HEK293T (cell line): Measurements from ENCODE around the gene EIF4E2.

Experiments
- CTCF ChIA-PET: fragments of 350-600 bp; formaldehyde crosslinking; extraction: SDS; loops from one replicate; lab custom pipeline; 2021; ENCODE audit warnings: antibody characterized with exemption, inconsistent platforms; lab: Yijun Ruan, JAX
- POLR2A ChIA-PET: fragments of 350-600 bp; formaldehyde crosslinking; extraction: SDS; loops from one replicate; lab custom pipeline; 2020; ENCODE audit warnings: antibody characterized with exemption, inconsistent platforms; lab: Yijun Ruan, JAX
- DNase-seq: peaks from one replicate; pipeline ENCODE4 v3.0.0; 2012; ENCODE audit warnings: mixed read lengths; ENCODE audit errors: extremely low spot score
- ARNT ChIP-seq: fragments of 450-650 bp; IDR thresholded peaks from 2 replicates; pipeline ENCODE4 v1.6.1; 2017; ENCODE audit warnings: mild to moderate bottlenecking
- BHLHE40 ChIP-seq: fragments of 450-650 bp; IDR thresholded peaks from 2 replicates; pipeline ENCODE4 v1.6.1; 2016; ENCODE audit warnings: mild to moderate bottlenecking, moderate library complexity, borderline replicate concordance
- CTBP1 ChIP-seq: fragments of 450-650 bp; IDR thresholded peaks from 2 replicates; pipeline ENCODE4 v1.6.1; 2016; ENCODE audit warnings: borderline replicate concordance
- ELF4 ChIP-seq: fragments of 450-650 bp; IDR thresholded peaks from 2 replicates; pipeline ENCODE4 v1.6.1; 2017; ENCODE audit warnings: antibody characterized with exemption
- FOXA1 ChIP-seq: fragments of 450-650 bp; IDR thresholded peaks from 2 replicates; pipeline ENCODE4 v1.6.1; 2016; ENCODE audit warnings: mild to moderate bottlenecking
- FOXK2 ChIP-seq: fragments of 450-650 bp; IDR thresholded peaks from 2 replicates; pipeline ENCODE4 v1.6.1; 2016; ENCODE audit warnings: mild to moderate bottlenecking
- FOXM1 ChIP-seq: fragments of 450-650 bp; IDR thresholded peaks from 2 replicates; pipeline ENCODE4 v1.6.1; 2017; ENCODE audit warnings: mild to moderate bottlenecking, borderline replicate concordance
- HDGF ChIP-seq: fragments of 450-650 bp; IDR thresholded peaks from 2 replicates; pipeline ENCODE4 v1.6.1; 2017; ENCODE audit warnings: antibody characterized with exemption, borderline replicate concordance
- L3MBTL2 ChIP-seq: fragments of 450-650 bp; conservative IDR thresholded peaks from 2 replicates; pipeline ENCODE4 v1.6.1; 2016; ENCODE audit warnings: mild to moderate bottlenecking
- LEF1 ChIP-seq: fragments of 450-650 bp; IDR thresholded peaks from 2 replicates; pipeline ENCODE4 v1.6.1; 2017; ENCODE audit warnings: mild to moderate bottlenecking, borderline replicate concordance
- NFRKB ChIP-seq: fragments of 450-650 bp; IDR thresholded peaks from 2 replicates; pipeline ENCODE4 v1.6.1; 2016; ENCODE audit warnings: mild to moderate bottlenecking, moderate library complexity
- PKNOX1 ChIP-seq: fragments of 450-650 bp; IDR thresholded peaks from 2 replicates; pipeline ENCODE4 v1.6.1; 2016
- SP1 ChIP-seq: fragments of 450-650 bp; IDR thresholded peaks from 2 replicates; pipeline ENCODE4 v1.6.1; 2017
- SUZ12 ChIP-seq: fragments of 450-650 bp; IDR thresholded peaks from 2 replicates; pipeline ENCODE4 v1.6.1; 2016; ENCODE audit warnings: mild to moderate bottlenecking
- TARDBP ChIP-seq: fragments of 450-650 bp; IDR thresholded peaks from 2 replicates; pipeline ENCODE4 v1.6.1; 2016
- ZNF384 ChIP-seq: fragments of 450-650 bp; IDR thresholded peaks from 2 replicates; pipeline ENCODE4 v1.6.1; 2016

EIF4E2 gene

GRCh38 chr2:232551250-232551638, 755 bp downstream of the EIF4E2 start:
- ChIA-PET CTCF (no interaction called here), POLR2A (interaction anchor here (0.8 to 1.6 kb wide), 10 partner anchors 9 to 82 kb away, joined by 3 to 7 read pairs (median 4); partner anchors contain the start of genes CHRNG and EFHD1)
- TF ChIP-seq L3MBTL2, result no peak
- TF ChIP-seq FOXM1, result no peak
- no peak for TF ChIP-seq BHLHE40
- TF ChIP-seq TARDBP, result no peak
- TF ChIP-seq LEF1, result no peak
- TF ChIP-seq SUZ12, result no peak
- TF ChIP-seq FOXK2, result no peak
- no peak for TF ChIP-seq PKNOX1
- TF ChIP-seq HDGF, result no peak
- no peak for TF ChIP-seq FOXA1
- TF ChIP-seq SP1, result no peak
- TF ChIP-seq CTBP1, result no peak
- no peak for TF ChIP-seq ZNF384
- no peak for TF ChIP-seq ELF4
- no peak for TF ChIP-seq NFRKB
- TF ChIP-seq ARNT, result no peak
- DNase-seq, result no peak

- POLR2A ChIA-PET, result no interaction called here
- no peak for DNase-seq
- TF ChIP-seq NFRKB (no peak), TARDBP (no peak), CTBP1 (no peak), BHLHE40 (no peak), HDGF (no peak), FOXA1 (no peak), SUZ12 (no peak), SP1 (no peak), ARNT (no peak), PKNOX1 (no peak), FOXK2 (no peak), ELF4 (no peak), ZNF384 (no peak), LEF1 (no peak), FOXM1 (no peak), L3MBTL2 (no peak)
- CTCF ChIA-PET, result no interaction called here
Observed at GRCh38 chr2:232551776-232552175, 1.3 kb downstream of the EIF4E2 start.

GRCh38 chr2:232556426-232556825, 5.9 kb downstream of the EIF4E2 start:
- ChIA-PET CTCF (no interaction called here), POLR2A (no interaction called here)
- DNase-seq, result no peak
- TF ChIP-seq ELF4, result no peak

- POLR2A ChIA-PET, result interaction anchor here (1.9 kb wide), 1 partner anchor 12 kb away, joined by 5 read pairs; the partner anchor contains the start of genes EIF4E2 and TIGD1
- CTCF ChIA-PET, result interaction anchor here (0.8 to 1.0 kb wide), 2 partner anchors 10 to 49 kb away, joined by 3 read pairs; no protein-coding TSS in a partner anchor
- no peak for TF ChIP-seq SP1
- TF ChIP-seq BHLHE40, result no peak
- TF ChIP-seq ARNT, result no peak
- no peak for TF ChIP-seq L3MBTL2
- no peak for DNase-seq
Observed at GRCh38 chr2:232562515-232563151, 12.1 kb downstream of the EIF4E2 start.

GRCh38 chr2:232563580-232563979, 13.1 kb downstream of the EIF4E2 start:
- CTCF ChIA-PET, result interaction anchor here (0.8 to 1.0 kb wide), 2 partner anchors 11 to 48 kb away, joined by 3 read pairs; no protein-coding TSS in a partner anchor
- no peak for DNase-seq
- no peak for TF ChIP-seq FOXK2
- no peak for TF ChIP-seq L3MBTL2
- TF ChIP-seq SP1, result no peak
- TF ChIP-seq FOXM1, result no peak
- TF ChIP-seq FOXA1, result no peak
- TF ChIP-seq ZNF384, result no peak
- TF ChIP-seq SUZ12, result no peak
- TF ChIP-seq LEF1, result no peak
- no peak for TF ChIP-seq NFRKB
- no peak for TF ChIP-seq HDGF
- TF ChIP-seq CTBP1, result no peak
- TF ChIP-seq BHLHE40, result no peak
- TF ChIP-seq PKNOX1, result no peak
- no peak for TF ChIP-seq TARDBP
- no peak for TF ChIP-seq ARNT
- no peak for TF ChIP-seq ELF4
- POLR2A ChIA-PET, result interaction anchor here (1.9 kb wide), 1 partner anchor 13 kb away, joined by 5 read pairs; the partner anchor contains the start of genes EIF4E2 and TIGD1

GRCh38 chr2:232567721-232568120, 17.2 kb downstream of the EIF4E2 start:
- CTCF ChIA-PET, result no interaction called here
- DNase-seq, result no peak
- POLR2A ChIA-PET, result interaction anchor here (0.9 kb wide), 1 partner anchor 18 kb away, joined by 3 read pairs; the partner anchor contains the start of genes EIF4E2 and TIGD1
- TF ChIP-seq ELF4 (no peak), ZNF384 (no peak), BHLHE40 (no peak), PKNOX1 (no peak), FOXK2 (no peak), LEF1 (no peak), FOXA1 (no peak), TARDBP (no peak), SP1 (no peak), NFRKB (no peak), FOXM1 (no peak), SUZ12 (no peak), HDGF (no peak), L3MBTL2 (no peak)
